Measurements from ENCODE around the gene ISG20L2. TPM values are rescaled to one million over a fixed set of nuclear protein-coding genes. Genes with fewer than 3 reads are reported as not detected.

Gene ISG20L2
- total RNA-seq, 5 donors from 2014 or later (not counting 1 experiment from before 2014, with no cell fraction given) = 35.3 to 63.7 (median 44.3) TPM

GRCh38 chr1:156750711-156751450 lies 22.3 kb upstream of the ISG20L2 start:
- H3K27me3 ChIP-seq (replicated peaks in 1 of 2; ENCODE audit: control insufficient read depth in 2 of 2, extremely low read depth in 1 of 2, insufficient read depth in 2 of 2, low read length in 1 of 2) = no peaks in the 10 kb centered on the region
- H3K4me3 ChIP-seq (ENCODE audit: control insufficient read depth in 1 of 2, extremely low read depth in 1 of 2, low read length in 1 of 2) = peak overlapping the region; percentile 91 to 94
- no peaks in the 10 kb centered on the region for H3K36me3 ChIP-seq (ENCODE audit: control insufficient read depth in 2 of 2, extremely low read depth in 1 of 2, insufficient read depth in 1 of 2, low read length in 1 of 2)
- Mint-ChIP-seq H3K27me3 (no peaks in the 10 kb centered on the region), H3K36me3 (peaks cover 1% of the 10 kb centered on the region), H3K27ac (peak overlapping the region; percentile 97 to 98), H3K4me1 (peaks cover 60 to 70% (median 66%) of the 10 kb centered on the region in 3 donors), H3K9me3 (no peaks in the 10 kb centered on the region), H3K4me3 (peak overlapping the region; percentile 91 to 93 (median 92))
- peak overlapping the region; percentile 68 for H3K27ac ChIP-seq (ENCODE audit: low read length)
- ChIA-PET CTCF (interaction anchor here in 1 of 2 donors (0.9 to 3.9 kb wide), 3 partner anchors 9 to 23 kb away, joined by 6 to 40 read pairs (median 14); partner anchors contain the start of genes ISG20L2, METTL25B and MRPL24), POLR2A (interaction anchor here (1.2 to 1.8 kb wide), 2 partner anchors 10 to 22 kb away, joined by 3 to 8 read pairs; partner anchors contain the start of genes ISG20L2 (in 1 of the 2), METTL25B (in 1 of the 2) and MRPL24 (in 1 of the 2))
- under 1% methylated on average over 36 of the region's 64 CpGs for WGBS (ENCODE audit: insufficient coverage)
- ATAC-seq (replicated peaks in 1 of 4) (peak; percentile 32 to 37 (median 34)), DNase-seq (peak in 18 of 35 experiments; percentile 10 to 56 (median 29))
- no peaks in the 10 kb centered on the region for H3K9me3 ChIP-seq
- peaks cover 45 to 59% of the 10 kb centered on the region in 2 experiments for H3K4me1 ChIP-seq (ENCODE audit: control insufficient read depth in 1 of 2, extremely low read depth in 1 of 2, insufficient read depth in 2 of 2, low read length in 2 of 2)

- peaks cover 66 to 72% (median 72%) of the 10 kb centered on the region in 3 donors for H3K4me1 Mint-ChIP-seq
- WGBS (ENCODE audit: insufficient coverage) = 0% methylated on average over 2 of the region's 5 CpGs
- Histone ChIP-seq H3K27ac (ENCODE audit: low read length) (peak overlapping the region; percentile 68), H3K4me3 (ENCODE audit: control insufficient read depth in 1 of 2, extremely low read depth in 1 of 2, low read length in 1 of 2) (peak overlapping the region; percentile 91 to 94), H3K9me3 (no peaks in the 10 kb centered on the region), H3K36me3 (ENCODE audit: control insufficient read depth in 2 of 2, extremely low read depth in 1 of 2, insufficient read depth in 1 of 2, low read length in 1 of 2) (peaks cover 0 to 1% of the 10 kb centered on the region in 2 donors), H3K4me1 (ENCODE audit: control insufficient read depth in 1 of 2, extremely low read depth in 1 of 2, insufficient read depth in 2 of 2, low read length in 2 of 2) (peaks cover 47 to 60% of the 10 kb centered on the region in 2 experiments), H3K27me3 (replicated peaks in 1 of 2; ENCODE audit: control insufficient read depth in 2 of 2, extremely low read depth in 1 of 2, insufficient read depth in 2 of 2, low read length in 1 of 2) (no peaks in the 10 kb centered on the region)
- no peaks in the 10 kb centered on the region for H3K27me3 Mint-ChIP-seq
- ChIA-PET CTCF (interaction anchor here in 1 of 2 donors (3.9 kb wide), 1 partner anchor 23 kb away, joined by 40 read pairs; the partner anchor contains the start of genes ISG20L2 and METTL25B), POLR2A (no interaction called here)
- H3K9me3 Mint-ChIP-seq = no peaks in the 10 kb centered on the region
- DNase-seq (peak in 7 of 35 experiments; percentile 10 to 44 (median 26)), ATAC-seq (replicated peaks in 1 of 4) (no peak)
- H3K27ac Mint-ChIP-seq = peak overlapping the region; percentile 97 to 98
- H3K36me3 Mint-ChIP-seq = peaks cover 8% of the 10 kb centered on the region
- H3K4me3 Mint-ChIP-seq = peak overlapping the region; percentile 91 to 93 (median 92)
Observed at GRCh38 chr1:156750191-156750672, 21.7 kb upstream of the ISG20L2 start.

DNA sequence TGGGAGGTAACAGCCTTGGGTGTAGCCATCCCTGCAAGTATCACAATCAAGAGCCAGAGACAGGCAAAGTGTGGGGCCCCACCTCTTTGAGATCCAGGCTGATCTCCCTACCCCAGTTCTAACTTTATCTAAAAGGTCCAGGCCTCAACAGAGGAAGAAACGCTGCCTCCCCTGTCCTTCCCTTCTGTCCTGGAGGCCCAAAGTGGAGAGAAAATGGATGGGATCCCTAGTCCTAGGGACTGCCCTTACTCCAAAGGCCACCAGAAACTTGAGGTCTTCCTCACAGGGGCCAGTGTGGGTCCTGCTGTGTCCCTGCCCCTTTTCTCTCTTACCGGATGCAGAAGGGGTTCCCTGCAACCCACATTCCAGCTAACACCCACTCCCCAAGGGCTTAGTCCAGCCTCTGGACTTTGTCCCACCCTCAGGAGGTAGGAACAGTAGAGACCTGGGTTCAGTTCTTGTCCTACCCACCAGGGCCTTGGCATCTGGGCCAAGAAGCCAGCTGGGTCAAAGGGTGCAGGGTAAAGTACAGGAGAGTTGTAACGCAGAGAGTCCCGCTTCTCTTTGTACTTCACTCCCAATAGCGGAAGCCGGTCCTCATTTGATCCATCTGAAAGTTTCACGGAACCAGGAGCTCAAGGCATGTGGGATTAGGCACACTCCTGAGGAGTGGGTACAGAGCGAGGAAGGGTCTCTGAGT lies 21.0 kb upstream of the ISG20L2 start:
- peak overlapping the region; percentile 97 to 98 for H3K27ac Mint-ChIP-seq
- DNase-seq (no peak), ATAC-seq (replicated peaks in 1 of 4) (no peak)
- Histone ChIP-seq H3K9me3 (no peaks in the 10 kb centered on the region), H3K36me3 (ENCODE audit: control insufficient read depth in 2 of 2, extremely low read depth in 1 of 2, insufficient read depth in 1 of 2, low read length in 1 of 2) (peaks cover 3 to 8% of the 10 kb centered on the region in 2 donors), H3K27me3 (replicated peaks in 1 of 2; ENCODE audit: control insufficient read depth in 2 of 2, extremely low read depth in 1 of 2, insufficient read depth in 2 of 2, low read length in 1 of 2) (no peaks in the 10 kb centered on the region), H3K4me1 (ENCODE audit: control insufficient read depth in 1 of 2, extremely low read depth in 1 of 2, insufficient read depth in 2 of 2, low read length in 2 of 2) (peaks cover 47 to 60% of the 10 kb centered on the region in 2 experiments), H3K27ac (ENCODE audit: low read length) (peak overlapping the region; percentile 68), H3K4me3 (ENCODE audit: control insufficient read depth in 1 of 2, extremely low read depth in 1 of 2, low read length in 1 of 2) (peak overlapping the region; percentile 91 to 94)
- peaks cover 65 to 70% (median 69%) of the 10 kb centered on the region in 3 donors for H3K4me1 Mint-ChIP-seq
- WGBS (ENCODE audit: insufficient coverage) = no CpG with 5 or more reads among the region's 8 CpGs
- ChIA-PET POLR2A (no interaction called here), CTCF (interaction anchor here in 1 of 2 donors (3.9 kb wide), 1 partner anchor 22 kb away, joined by 40 read pairs; the partner anchor contains the start of genes ISG20L2 and METTL25B)
- peak overlapping the region; percentile 91 to 93 (median 92) for H3K4me3 Mint-ChIP-seq
- peaks cover 10% of the 10 kb centered on the region for H3K36me3 Mint-ChIP-seq
- H3K27me3 Mint-ChIP-seq = no peaks in the 10 kb centered on the region
- no peaks in the 10 kb centered on the region for H3K9me3 Mint-ChIP-seq

GRCh38 chr1:156748670-156749418 lies 20.3 kb upstream of the ISG20L2 start:
- H3K27ac ChIP-seq (ENCODE audit: low read length) = peak overlapping the region; percentile 68
- H3K36me3 ChIP-seq (ENCODE audit: control insufficient read depth in 2 of 2, extremely low read depth in 1 of 2, insufficient read depth in 1 of 2, low read length in 1 of 2) = peaks cover 7 to 13% of the 10 kb centered on the region in 2 donors
- Mint-ChIP-seq H3K27ac (peak overlapping the region; percentile 97 to 98), H3K4me1 (peaks cover 65 to 69% (median 68%) of the 10 kb centered on the region in 3 donors), H3K27me3 (no peaks in the 10 kb centered on the region), H3K9me3 (no peaks in the 10 kb centered on the region), H3K36me3 (peaks cover 13% of the 10 kb centered on the region), H3K4me3 (peak overlapping the region; percentile 91 to 93 (median 92))
- no peak for ATAC-seq (replicated peaks in 1 of 4)
- peak overlapping the region; percentile 44 to 94 for H3K4me3 ChIP-seq (ENCODE audit: control insufficient read depth in 1 of 2, extremely low read depth in 1 of 2, low read length in 1 of 2)
- peaks cover 47 to 60% of the 10 kb centered on the region in 2 experiments for H3K4me1 ChIP-seq (ENCODE audit: control insufficient read depth in 1 of 2, extremely low read depth in 1 of 2, insufficient read depth in 2 of 2, low read length in 2 of 2)
- WGBS (ENCODE audit: insufficient coverage) = 27% methylated on average over 4 of the region's 9 CpGs
- DNase-seq = peak in 1 of 35 experiments; percentile 37
- ChIA-PET POLR2A (no interaction called here), CTCF (no interaction called here)
- H3K9me3 ChIP-seq = no peaks in the 10 kb centered on the region
- no peaks in the 10 kb centered on the region for H3K27me3 ChIP-seq (replicated peaks in 1 of 2; ENCODE audit: control insufficient read depth in 2 of 2, extremely low read depth in 1 of 2, insufficient read depth in 2 of 2, low read length in 1 of 2)

GRCh38 chr1:156747742-156748669 lies 19.4 kb upstream of the ISG20L2 start:
- 13% methylated on average over 4 of the region's 8 CpGs for WGBS (ENCODE audit: insufficient coverage)

More at GRCh38 chr1:156747742-156748669, 19.4 kb upstream of the ISG20L2 start:
- no peaks in the 10 kb centered on the region for H3K9me3 ChIP-seq
- H3K27ac Mint-ChIP-seq = peak overlapping the region; percentile 97 to 98
- no peaks in the 10 kb centered on the region for H3K9me3 Mint-ChIP-seq
- peaks cover 61 to 63% (median 62%) of the 10 kb centered on the region in 3 donors for H3K4me1 Mint-ChIP-seq
- H3K36me3 Mint-ChIP-seq = peaks cover 19% of the 10 kb centered on the region
- ChIA-PET CTCF (interaction anchor here (0.6 to 1.2 kb wide), 4 partner anchors 19 to 101 kb away, joined by 3 to 10 read pairs (median 4); partner anchors contain the start of genes ISG20L2 (in 1 of the 2) and METTL25B (in 1 of the 2)), POLR2A (no interaction called here)
- no peaks in the 10 kb centered on the region for H3K27me3 ChIP-seq (replicated peaks in 1 of 2; ENCODE audit: control insufficient read depth in 2 of 2, extremely low read depth in 1 of 2, insufficient read depth in 2 of 2, low read length in 1 of 2)
- ATAC-seq (replicated peaks in 1 of 4) = no peak
- H3K27me3 Mint-ChIP-seq = no peaks in the 10 kb centered on the region
- H3K27ac ChIP-seq (ENCODE audit: low read length) = peak overlapping the region; percentile 68
- peak overlapping the region; percentile 66 to 94 for H3K4me3 ChIP-seq (ENCODE audit: control insufficient read depth in 1 of 2, extremely low read depth in 1 of 2, low read length in 1 of 2)
- peak in 1 of 35 experiments; percentile 25 for DNase-seq
- peaks cover 13 to 21% of the 10 kb centered on the region in 2 donors for H3K36me3 ChIP-seq (ENCODE audit: control insufficient read depth in 2 of 2, extremely low read depth in 1 of 2, insufficient read depth in 1 of 2, low read length in 1 of 2)
- H3K4me1 ChIP-seq (ENCODE audit: control insufficient read depth in 1 of 2, extremely low read depth in 1 of 2, insufficient read depth in 2 of 2, low read length in 2 of 2) = peaks cover 46 to 59% of the 10 kb centered on the region in 2 experiments
- peak overlapping the region; percentile 91 to 93 (median 92) for H3K4me3 Mint-ChIP-seq

Measured in T-cell (primary cell).